Calu3 (cell line): Measurements from ENCODE around the gene ZNF256. TPM values are rescaled to one million over a fixed set of nuclear protein-coding genes. Genes with fewer than 3 reads are reported as not detected.

ENCODE experiments used
- BruUV-seq: library from RNA; stranded (reverse); fragments of 400-500 nt; replicated peaks from 2 replicates; lab custom pipeline; 2021; lab: Mats Ljungman, UMichigan
- CTCF ChIA-PET: fragments of 300-600 bp; sonication (Branson Sonifier 250); formaldehyde crosslinking; loops from one replicate; lab custom pipeline; 2022; ENCODE audit warnings: antibody characterized with exemption; lab: Charles Lee
- DNase-seq: peaks from one replicate; pipeline ENCODE4 v3.0.0; 2022
- H3K27ac Mint-ChIP-seq: one replicate; pipeline ENCODE4 v1.8.0; 2022; ENCODE audit warnings: mixed read lengths; ENCODE audit not compliant: unreplicated experiment
- H3K27me3 Mint-ChIP-seq: one replicate; pipeline ENCODE4 v1.8.0; 2022; ENCODE audit warnings: mixed read lengths; ENCODE audit not compliant: unreplicated experiment
- H3K36me3 Mint-ChIP-seq: one replicate; pipeline ENCODE4 v1.8.0; 2022; ENCODE audit warnings: mild to moderate bottlenecking, moderate library complexity, mixed read lengths; ENCODE audit not compliant: insufficient read depth, unreplicated experiment
- H3K4me1 Mint-ChIP-seq: one replicate; pipeline ENCODE4 v1.8.0; 2022; ENCODE audit warnings: mild to moderate bottlenecking, low read depth, mixed read lengths; ENCODE audit not compliant: unreplicated experiment
- H3K4me3 Mint-ChIP-seq: one replicate; pipeline ENCODE4 v1.8.0; 2022; ENCODE audit warnings: mild to moderate bottlenecking, low read depth, moderate library complexity, mixed read lengths; ENCODE audit not compliant: unreplicated experiment
- H3K9me3 Mint-ChIP-seq: one replicate; pipeline ENCODE4 v1.8.0; 2022; ENCODE audit warnings: low read depth, mixed read lengths; ENCODE audit not compliant: unreplicated experiment
- intact Hi-C: fragments of 100-400 bp; cut with micrococcal nuclease; formaldehyde crosslinking; loops from one replicate; pipeline ENCODE4 v1.10.0; 2022; ENCODE audit not compliant: unreplicated experiment
- total RNA-seq: library from RNA; stranded (reverse); gene quantifications from 2 replicates; pipeline ENCODE4 v1.2.3, GENCODE V29; 2022
- TF ChIP-seq, protein P1 (sequence below): fragments of 200-600 bp; IDR thresholded peaks from one replicate; pipeline ENCODE4 v1.8.0; 2022; ENCODE audit warnings: antibody characterized with exemption; ENCODE audit not compliant: unreplicated experiment

The ZNF256 gene
- total RNA-seq, 1 experiment from 2014 or later: 7.1 TPM

DNA sequence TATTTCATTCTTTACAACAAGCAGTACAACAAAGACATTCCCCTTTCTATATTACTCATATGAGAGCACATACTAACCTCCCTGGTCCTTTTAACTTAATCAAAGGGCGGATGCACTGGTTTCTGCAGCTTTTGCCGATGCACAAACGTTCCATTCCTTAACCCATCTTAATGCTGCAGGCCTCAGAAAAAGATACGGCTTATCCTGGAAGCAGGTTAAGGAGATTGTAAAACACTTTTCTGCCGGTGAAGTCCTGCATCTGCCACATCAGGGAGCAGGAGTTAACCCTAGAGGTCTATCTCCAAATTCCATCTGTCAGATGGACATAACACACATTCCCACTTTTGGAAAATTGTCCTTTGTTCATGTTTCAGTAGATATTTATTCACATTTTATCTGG lies 47.2 kb downstream of the ZNF256 start:
- BruUV-seq: no TSS peak
- intact Hi-C loops: no loop called here
- CTCF ChIA-PET: no interaction called here
- TF ChIP-seq, protein P1, sequence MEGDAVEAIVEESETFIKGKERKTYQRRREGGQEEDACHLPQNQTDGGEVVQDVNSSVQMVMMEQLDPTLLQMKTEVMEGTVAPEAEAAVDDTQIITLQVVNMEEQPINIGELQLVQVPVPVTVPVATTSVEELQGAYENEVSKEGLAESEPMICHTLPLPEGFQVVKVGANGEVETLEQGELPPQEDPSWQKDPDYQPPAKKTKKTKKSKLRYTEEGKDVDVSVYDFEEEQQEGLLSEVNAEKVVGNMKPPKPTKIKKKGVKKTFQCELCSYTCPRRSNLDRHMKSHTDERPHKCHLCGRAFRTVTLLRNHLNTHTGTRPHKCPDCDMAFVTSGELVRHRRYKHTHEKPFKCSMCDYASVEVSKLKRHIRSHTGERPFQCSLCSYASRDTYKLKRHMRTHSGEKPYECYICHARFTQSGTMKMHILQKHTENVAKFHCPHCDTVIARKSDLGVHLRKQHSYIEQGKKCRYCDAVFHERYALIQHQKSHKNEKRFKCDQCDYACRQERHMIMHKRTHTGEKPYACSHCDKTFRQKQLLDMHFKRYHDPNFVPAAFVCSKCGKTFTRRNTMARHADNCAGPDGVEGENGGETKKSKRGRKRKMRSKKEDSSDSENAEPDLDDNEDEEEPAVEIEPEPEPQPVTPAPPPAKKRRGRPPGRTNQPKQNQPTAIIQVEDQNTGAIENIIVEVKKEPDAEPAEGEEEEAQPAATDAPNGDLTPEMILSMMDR: no peak
- H3K36me3 Mint-ChIP-seq: no peaks in the 10 kb centered on the region
- H3K27ac Mint-ChIP-seq: no peak overlapping the region
- no peaks in the 10 kb centered on the region for H3K27me3 Mint-ChIP-seq
- peaks cover 26% of the 10 kb centered on the region for H3K9me3 Mint-ChIP-seq
- H3K4me1 Mint-ChIP-seq: no peaks in the 10 kb centered on the region
- no peak for DNase-seq
- H3K4me3 Mint-ChIP-seq: no peak overlapping the region

Other genes with a start within 250 kb of the ZNF256 start
- gene ZNF154, start 238.5 kb downstream of the ZNF256 start, total RNA-seq: not detected in 2 replicates
- gene ZNF671, start 220.1 kb downstream of the ZNF256 start, total RNA-seq: 1.8 and 2.1 TPM in 2 replicates
- gene ZNF776, start 200.9 kb downstream of the ZNF256 start, total RNA-seq: 19.7 and 21.6 TPM in 2 replicates
- 18.9 and 22.9 TPM in 2 replicates for gene ZNF586, start 178.0 kb downstream of the ZNF256 start, total RNA-seq
- gene ZNF552, start 132.8 kb downstream of the ZNF256 start, total RNA-seq: 24.0 and 24.8 TPM in 2 replicates
- gene ZNF587B, start 117.4 kb downstream of the ZNF256 start, total RNA-seq: 31.1 and 31.6 TPM in 2 replicates
- 111 and 113 TPM in 2 replicates for gene ZNF587, start 97.8 kb downstream of the ZNF256 start, total RNA-seq
- 6.8 and 8.7 TPM in 2 replicates for gene ZNF814, start 58.7 kb downstream of the ZNF256 start, total RNA-seq
- 14.9 and 17.2 TPM in 2 replicates for gene ZNF417, start 31.1 kb downstream of the ZNF256 start, total RNA-seq
- 2.1 and 2.3 TPM in 2 replicates for gene ZNF418, start 12.3 kb downstream of the ZNF256 start, total RNA-seq
- gene C19orf18, start 26.8 kb upstream of the ZNF256 start, total RNA-seq: 2.5 and 2.7 TPM in 2 replicates
- gene ZNF606, start 55.1 kb upstream of the ZNF256 start, total RNA-seq: 23.5 and 24.8 TPM in 2 replicates
- gene ZSCAN1, start 86.3 kb upstream of the ZNF256 start, total RNA-seq: not detected in 2 replicates
- gene ZNF135, start 111.6 kb upstream of the ZNF256 start, total RNA-seq: not detected in 2 replicates
- gene ZSCAN18, start 150.5 kb upstream of the ZNF256 start, total RNA-seq: 45.3 and 45.8 TPM in 2 replicates
- gene ZNF329, start 203.1 kb upstream of the ZNF256 start, total RNA-seq: 9.5 and 11.2 TPM in 2 replicates
- 43.2 and 44.6 TPM in 2 replicates for gene ZNF274, start 235.4 kb upstream of the ZNF256 start, total RNA-seq